Esophagus muscularis mucosa (tissue), 4 donors: ENCODE measurements around the gene PRLR. TPM values are rescaled to one million over a fixed set of nuclear protein-coding genes. Genes with fewer than 3 reads are reported as not detected.

ENCODE experiments used
- DNase-seq: peaks from one replicate; pipeline ENCODE4 v3.0.0-alpha.2; 2017; ENCODE audit errors: extremely low spot score
- H3K27ac ChIP-seq, 4 donors: fragments of 200-600 bp; sonication (generic); replicated peaks in 1 of 4; 1 replicate in 3 of 4; 2 replicates in 1 of 4; pipeline ENCODE4 v1.5.1; 2016 to 2019; ENCODE audit warnings: mild to moderate bottlenecking in 1 of 4
- H3K27me3 ChIP-seq, 4 donors: fragments of 200-600 bp; sonication (generic); one replicate each; pipeline versions ENCODE4 v1.5.1 to v1.6.0; 2016 to 2019
- H3K36me3 ChIP-seq, 4 donors: fragments of 200-600 bp; sonication (generic); one replicate each; pipeline ENCODE4 v1.5.1; 2016 to 2019
- H3K4me1 ChIP-seq, 4 donors: fragments of 200-600 bp; sonication (generic); one replicate each; pipeline ENCODE4 v1.5.1; 2016 to 2019
- H3K4me3 ChIP-seq, 4 donors: fragments of 200-600 bp; sonication (generic); 1 replicate in 2 of 4; 2 replicates in 2 of 4; pipeline ENCODE4 v1.5.1; 2016 to 2019; ENCODE audit warnings: mild to moderate bottlenecking in 4 of 4, moderate library complexity in 1 of 4
- H3K9me3 ChIP-seq, 4 donors: fragments of 200-600 bp; sonication (generic); 1 replicate in 3 of 4; 2 replicates in 1 of 4; pipeline ENCODE4 v1.5.1; 2016 to 2019
- CTCF ChIP-seq, 3 experiments: fragments of 200-600 bp in 2 of 3; fragments of 450-650 bp in 1 of 3; sonication (generic) in 2 of 3; IDR thresholded peaks; one replicate each; pipeline ENCODE4 v1.5.1; 2017 to 2019; ENCODE audit warnings: antibody characterized with exemption in 3 of 3, mild to moderate bottlenecking in 2 of 3, moderate library complexity in 1 of 3
- EP300 ChIP-seq: sonication (generic); formaldehyde crosslinking; IDR thresholded peaks from one replicate; pipeline ENCODE4 v1.6.1; 2017; ENCODE audit warnings: antibody characterized with exemption
- POLR2A ChIP-seq: fragments of 450-650 bp; IDR thresholded peaks from one replicate; pipeline ENCODE4 v1.6.1; 2017; ENCODE audit warnings: antibody characterized with exemption, moderate library complexity, mild to moderate bottlenecking, low read depth
- POLR2AphosphoS5 ChIP-seq, 2 donors: sonication (generic); formaldehyde crosslinking; IDR thresholded peaks; one replicate each; pipeline ENCODE4 v1.6.1; 2017; ENCODE audit warnings: antibody characterized with exemption in 2 of 2
- WGBS: methylation state at CpG from one replicate; pipeline ENCODE4 v1.1.5; 2018; 5-methylcytosine and 5-hydroxymethylcytosine counted together
- intact Hi-C: fragments of 100-400 bp; cut with DNase I; formaldehyde crosslinking; loops from one replicate; pipeline ENCODE4 v1.15.1; 2023
- total RNA-seq, 4 donors: library from RNA; depleted of rRNA; stranded (reverse); fragments of >200 nt; gene quantifications; one replicate each; pipeline versions ENCODE4 v1.1.0 to v1.2.1, GENCODE V29; 2016

Gene PRLR
- total RNA-seq, 4 donors from 2014 or later, result 0.66 to 1.7 (median 0.79) TPM

- intact Hi-C loops, result no loop called here
- peaks cover 0 to 17% (median 9%) of the 10 kb centered on the region in 4 donors for H3K9me3 ChIP-seq
- no peak overlapping the region for H3K27ac ChIP-seq
- H3K4me3 ChIP-seq, result no peak overlapping the region
- no peaks in the 10 kb centered on the region for H3K27me3 ChIP-seq
- no peaks in the 10 kb centered on the region for H3K36me3 ChIP-seq
- 60% methylated on average over 4 of the region's 4 CpGs for WGBS
- no peak for TF ChIP-seq CTCF (IDR thresholded peaks at IDR 0.05)
- TF ChIP-seq POLR2AphosphoS5 (IDR thresholded peaks at IDR 0.05), result no peak
- H3K4me1 ChIP-seq, result no peaks in the 10 kb centered on the region
- no peak for DNase-seq
Measured at GRCh38 chr5:35171991-35172390, 58.3 kb downstream of the PRLR start.

- Histone ChIP-seq H3K4me1 (no peaks in the 10 kb centered on the region), H3K27ac (no peak overlapping the region), H3K9me3 (peaks cover 0 to 17% (median 10%) of the 10 kb centered on the region in 4 donors), H3K4me3 (no peak overlapping the region), H3K27me3 (no peaks in the 10 kb centered on the region), H3K36me3 (no peaks in the 10 kb centered on the region)
- no peak for DNase-seq
- TF ChIP-seq POLR2AphosphoS5 (IDR thresholded peaks at IDR 0.05) (no peak), EP300 (no peak), CTCF (IDR thresholded peaks at IDR 0.05) (no peak), POLR2A (no peak)
- intact Hi-C loops, result no loop called here
Measured at GRCh38 chr5:35171078-35171477, 59.2 kb downstream of the PRLR start.

GRCh38 chr5:35166043-35166442 lies 64.2 kb downstream of the PRLR start:
- no peaks in the 10 kb centered on the region for H3K27me3 ChIP-seq
- peaks cover 0 to 15% (median 10%) of the 10 kb centered on the region in 4 donors for H3K9me3 ChIP-seq
- no peak for DNase-seq
- H3K27ac ChIP-seq, result no peak overlapping the region
- H3K36me3 ChIP-seq, result no peaks in the 10 kb centered on the region
- TF ChIP-seq POLR2A (no peak), POLR2AphosphoS5 (IDR thresholded peaks at IDR 0.05) (no peak), CTCF (IDR thresholded peaks at IDR 0.05) (no peak), EP300 (no peak)
- 70% methylated on average over 1 of the region's 1 CpG for WGBS
- intact Hi-C loops, result no loop called here
- H3K4me1 ChIP-seq, result peaks cover 0 to 12% (median 0%) of the 10 kb centered on the region in 4 donors
- no peak overlapping the region for H3K4me3 ChIP-seq

- intact Hi-C loops, result no loop called here
- TF ChIP-seq POLR2A (no peak), POLR2AphosphoS5 (IDR thresholded peaks at IDR 0.05) (no peak), CTCF (IDR thresholded peaks at IDR 0.05) (no peak), EP300 (no peak)
- peaks cover 0 to 15% (median 10%) of the 10 kb centered on the region in 4 donors for H3K9me3 ChIP-seq
- WGBS, result 86% methylated on average over 4 of the region's 4 CpGs
- no peak overlapping the region for H3K27ac ChIP-seq
- H3K27me3 ChIP-seq, result no peaks in the 10 kb centered on the region
- no peak overlapping the region for H3K4me3 ChIP-seq
- DNase-seq, result no peak
- H3K4me1 ChIP-seq, result peaks cover 0 to 19% (median 0%) of the 10 kb centered on the region in 4 donors
- H3K36me3 ChIP-seq, result no peaks in the 10 kb centered on the region
Measured at GRCh38 chr5:35164860-35165542, 65.3 kb downstream of the PRLR start.

GRCh38 chr5:35163710-35164033 lies 66.6 kb downstream of the PRLR start:
- Histone ChIP-seq H3K9me3 (peaks cover 0 to 15% (median 9%) of the 10 kb centered on the region in 4 donors), H3K4me3 (no peak overlapping the region), H3K4me1 (peaks cover 0 to 22% (median 0%) of the 10 kb centered on the region in 4 donors), H3K27me3 (no peaks in the 10 kb centered on the region), H3K36me3 (no peaks in the 10 kb centered on the region), H3K27ac (no peak overlapping the region)
- intact Hi-C loops, result no loop called here
- no peak for TF ChIP-seq EP300
- no peak for TF ChIP-seq CTCF (IDR thresholded peaks at IDR 0.05)
- no peak for TF ChIP-seq POLR2AphosphoS5 (IDR thresholded peaks at IDR 0.05)
- no peak for TF ChIP-seq POLR2A
- DNase-seq, result no peak
